ENCODE data around the gene CCNY. TPM values are rescaled to one million over a fixed set of nuclear protein-coding genes. Genes with fewer than 3 reads are reported as not detected.

Gene CCNY
- total RNA-seq, 1 experiment from 2014 or later: 53.3 TPM

- no peak for TF ChIP-seq JAZF1 (CRISPR knock-in tag; IDR thresholded peaks at IDR 0.05)
- no peak for TF ChIP-seq ZNF671 (CRISPR knock-in tag; IDR thresholded peaks at IDR 0.05)
- no peak for TF ChIP-seq HMGA2 (CRISPR knock-in tag; IDR thresholded peaks at IDR 0.05)
These were observed 245.3 kb downstream of the CCNY start (continued) for GRCh38 chr10:35581655-35582054.

- DNase-seq (ENCODE audit: low spot score) (no peak), ATAC-seq (no peak)
- ChIA-PET POLR2A (no interaction called here), CTCF (interaction anchor here (2.1 kb wide), 1 partner anchor 10 kb away, joined by 7 read pairs; no protein-coding TSS in a partner anchor)
- TF ChIP-seq E2F5 (CRISPR knock-in tag; IDR thresholded peaks at IDR 0.05): no peak
- TF ChIP-seq STAT6 (CRISPR knock-in tag; conservative IDR thresholded peaks at IDR 0.05; ENCODE audit: low read depth): no peak
- no peak for TF ChIP-seq IRF2 (CRISPR knock-in tag; IDR thresholded peaks at IDR 0.05; ENCODE audit: borderline replicate concordance, low read depth)
- TF ChIP-seq KAT7 (CRISPR knock-in tag; IDR thresholded peaks at IDR 0.05; ENCODE audit: borderline replicate concordance): no peak
- Mint-ChIP-seq H3K9me3 (peaks cover 4% of the 10 kb centered on the region; the same call in 1 of the 2 replicates), H3K27ac (no peak overlapping the region), H3K36me3 (no peaks in the 10 kb centered on the region; the same call in 1 of the 2 replicates), H3K27me3 (ENCODE audit: low read depth) (peaks cover 13% of the 10 kb centered on the region), H3K4me1 (0 out of 2 replicates have a peak, but pooled peaks cover 4% of the 10 kb centered on the region), H3K4me3 (no peak overlapping the region)
These were observed 248.6 kb downstream of the CCNY start for GRCh38 chr10:35584946-35585345.

GRCh38 chr10:35585356-35585755 is 249.0 kb downstream of the CCNY start:
- POLR2A ChIA-PET: no interaction called here
- H3K9me3 Mint-ChIP-seq: peaks cover 5% of the 10 kb centered on the region
- DNase-seq (ENCODE audit: low spot score) (no peak), ATAC-seq (no peak)
- H3K27me3 Mint-ChIP-seq (ENCODE audit: low read depth): peaks cover 13% of the 10 kb centered on the region
- TF ChIP-seq ZNF671 (CRISPR knock-in tag; IDR thresholded peaks at IDR 0.05) (no peak), AR (CRISPR knock-in tag; IDR thresholded peaks at IDR 0.05) (no peak), E2F1 (CRISPR knock-in tag; IDR thresholded peaks at IDR 0.05) (no peak), PREB (CRISPR knock-in tag; IDR thresholded peaks at IDR 0.05; ENCODE audit: borderline replicate concordance) (no peak), ZNF219 (CRISPR knock-in tag; IDR thresholded peaks at IDR 0.05; ENCODE audit: borderline replicate concordance) (no peak), ELF4 (CRISPR knock-in tag; IDR thresholded peaks at IDR 0.05; ENCODE audit: low read depth) (no peak), SMAD4 (CRISPR knock-in tag; IDR thresholded peaks at IDR 0.05) (no peak)
- 0 out of 2 replicates have a peak, but pooled peaks cover 4% of the 10 kb centered on the region for H3K4me1 Mint-ChIP-seq
- CTCF ChIA-PET: interaction anchor here (1.1 kb wide), 1 partner anchor 11 kb away, joined by 5 read pairs; no protein-coding TSS in a partner anchor
- H3K36me3 Mint-ChIP-seq: peaks cover under 1% of the 10 kb centered on the region; the same call in 1 of the 2 replicates
- no peak overlapping the region for H3K27ac Mint-ChIP-seq
- H3K4me3 Mint-ChIP-seq: no peak overlapping the region

Measured in WTC11 (cell line).